Activated T-cell treated with anti-CD3 and anti-CD28 coated beads, Interleukin-2, amount 50 U/mL, for 4 hours (primary cell): ENCODE results near the gene LRRTM4. TPM values are rescaled to one million over a fixed set of nuclear protein-coding genes. Genes with fewer than 3 reads are reported as not detected.

Experiments used
- ATAC-seq, 2 donors: fragments of 200-7000 bp; cut with Tn5 transposase; one replicate each; pipeline ENCODE4 v1.10.0; 2021
- DNase-seq: peaks from one replicate; pipeline ENCODE4 v3.0.0-alpha.2; 2020
- H3K27me3 Mint-ChIP-seq: one replicate; pipeline ENCODE4 v1.8.0; 2021; ENCODE audit warnings: low read depth, mixed read lengths
- H3K36me3 Mint-ChIP-seq: one replicate; pipeline ENCODE4 v1.8.0; 2022; ENCODE audit warnings: mixed read lengths; ENCODE audit not compliant: insufficient read depth
- H3K4me1 Mint-ChIP-seq: one replicate; pipeline ENCODE4 v1.8.0; 2021; ENCODE audit warnings: low read depth, mixed read lengths
- H3K4me3 Mint-ChIP-seq: one replicate; pipeline ENCODE4 v1.8.0; 2021; ENCODE audit warnings: mild to moderate bottlenecking, moderate library complexity, mixed read lengths
- H3K9me3 Mint-ChIP-seq: one replicate; pipeline ENCODE4 v1.8.0; 2021; ENCODE audit warnings: mixed read lengths
- total RNA-seq, 3 donors: library from RNA; stranded (reverse); gene quantifications; one replicate each; pipeline ENCODE4 v1.2.1, GENCODE V29; 2021

The LRRTM4 gene
- total RNA-seq, 3 donors from 2014 or later = not detected

DNA sequence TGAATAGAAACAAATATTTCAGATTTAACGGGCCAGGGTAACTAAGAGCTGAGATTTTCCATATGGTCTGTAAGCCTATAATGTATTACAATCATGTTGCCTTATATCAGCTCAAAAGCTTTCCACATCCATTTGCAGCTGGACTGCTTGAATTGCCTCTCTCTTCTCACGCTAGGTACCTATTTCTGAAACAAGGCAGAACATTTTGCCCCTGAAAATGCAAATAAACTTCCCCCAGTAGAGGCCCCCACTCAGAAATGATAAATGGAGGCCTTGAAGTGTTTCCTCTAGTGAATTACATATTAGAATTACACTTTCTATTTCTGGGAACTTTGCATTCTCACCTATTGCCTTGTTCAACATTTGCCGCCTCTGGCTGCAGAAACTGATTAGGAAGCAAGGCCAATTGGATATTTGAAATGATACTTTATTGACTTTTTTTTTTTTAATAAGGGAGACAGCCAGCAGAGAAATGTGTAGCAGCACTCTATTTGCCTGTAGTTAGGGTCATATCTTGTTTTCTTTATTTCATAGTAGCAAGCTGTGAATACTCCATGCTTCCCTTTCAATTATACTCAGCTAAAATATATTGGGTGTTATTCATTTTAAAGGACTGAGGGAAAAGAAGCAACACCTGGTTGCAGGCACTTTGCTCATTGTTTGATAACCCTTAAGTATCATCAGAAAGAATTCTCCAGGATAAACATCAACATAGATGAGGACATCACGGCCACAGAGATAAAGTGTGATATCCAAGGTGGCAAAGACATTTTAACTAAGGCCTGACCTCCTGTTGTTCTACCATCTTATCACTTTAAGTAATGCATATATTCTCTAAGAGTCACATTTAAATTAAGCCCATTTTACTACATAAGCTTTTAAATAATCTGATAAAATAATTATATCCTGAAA lies 505.5 kb downstream of the LRRTM4 start:
- H3K9me3 Mint-ChIP-seq = peaks cover 14% of the 10 kb centered on the region

DNA sequence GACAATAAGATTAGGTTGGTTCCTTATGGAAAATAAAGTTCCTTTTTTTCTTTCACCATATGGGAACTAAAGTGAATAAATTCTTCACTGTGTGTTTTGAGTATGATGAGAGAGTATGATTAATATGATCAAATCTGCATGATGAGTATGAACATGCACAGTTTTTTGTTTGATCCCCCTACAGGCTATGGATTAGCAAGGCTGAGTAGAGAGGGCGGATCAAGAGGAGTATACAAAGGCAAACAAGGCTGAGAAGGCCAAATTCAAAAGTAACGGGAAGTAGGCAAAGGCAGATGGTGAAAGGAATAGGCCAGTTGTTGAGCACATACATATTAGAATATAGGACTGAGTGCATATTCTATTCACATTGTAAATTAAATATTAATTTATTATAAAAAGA lies 508.2 kb downstream of the LRRTM4 start:
- Mint-ChIP-seq H3K9me3 (peaks cover 14% of the 10 kb centered on the region), H3K4me3 (no peak overlapping the region), H3K27me3 (no peaks in the 10 kb centered on the region), H3K4me1 (no peaks in the 10 kb centered on the region), H3K36me3 (no peaks in the 10 kb centered on the region)
- ATAC-seq (no peak), DNase-seq (no peak)

More for the DNA sequence above, 505.5 kb downstream of the LRRTM4 start:
- Mint-ChIP-seq H3K4me3 (no peak overlapping the region), H3K4me1 (no peaks in the 10 kb centered on the region), H3K27me3 (no peaks in the 10 kb centered on the region), H3K36me3 (no peaks in the 10 kb centered on the region)
- ATAC-seq = no peak
- no peak for DNase-seq

DNA sequence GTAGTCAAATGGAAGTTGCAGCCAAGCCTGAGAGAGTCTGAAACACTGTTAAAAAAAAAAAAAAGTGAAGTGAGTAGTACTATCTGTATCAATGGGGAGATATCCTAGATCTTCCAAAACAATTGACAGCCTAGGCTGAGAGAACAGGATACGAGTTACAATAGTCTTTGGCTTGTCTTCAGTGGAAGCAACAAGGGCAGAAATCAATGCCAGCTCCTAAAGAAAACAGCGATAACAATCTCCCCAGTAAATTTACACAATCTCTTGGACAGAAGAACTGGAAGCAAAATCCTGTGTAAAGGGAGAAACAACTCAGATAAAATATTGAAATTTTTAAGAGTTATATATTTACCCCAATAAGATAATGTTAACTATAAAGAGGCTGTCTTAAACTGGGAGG lies 508.7 kb downstream of the LRRTM4 start:
- Mint-ChIP-seq H3K9me3 (peaks cover 14% of the 10 kb centered on the region), H3K27me3 (no peaks in the 10 kb centered on the region), H3K36me3 (no peaks in the 10 kb centered on the region), H3K4me3 (no peak overlapping the region), H3K4me1 (no peaks in the 10 kb centered on the region)
- no peak for DNase-seq
- no peak for ATAC-seq

DNA sequence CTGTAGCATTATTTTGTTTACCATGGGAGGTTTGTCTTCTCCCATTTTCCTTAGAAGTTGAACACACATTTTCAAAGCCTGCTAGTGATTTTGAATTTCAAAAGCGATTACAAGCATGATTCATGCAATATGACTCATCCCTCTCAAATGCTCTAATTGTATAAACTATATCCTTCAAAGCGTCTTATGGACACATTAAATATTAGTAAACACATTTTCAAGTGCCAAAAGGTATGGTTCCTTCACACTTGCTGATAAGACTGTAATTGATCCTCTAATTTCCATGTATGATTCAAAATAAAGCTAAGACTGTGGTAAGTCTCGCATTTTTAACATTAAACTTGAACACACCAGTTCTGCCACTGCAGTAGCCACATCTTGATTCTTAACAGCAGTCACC lies 512.9 kb downstream of the LRRTM4 start:
- no peak for DNase-seq
- no peaks in the 10 kb centered on the region for H3K4me1 Mint-ChIP-seq
- no peaks in the 10 kb centered on the region for H3K36me3 Mint-ChIP-seq
- no peak for ATAC-seq
- H3K27me3 Mint-ChIP-seq = no peaks in the 10 kb centered on the region
- H3K9me3 Mint-ChIP-seq = peaks cover 14% of the 10 kb centered on the region
- no peak overlapping the region for H3K4me3 Mint-ChIP-seq

DNA sequence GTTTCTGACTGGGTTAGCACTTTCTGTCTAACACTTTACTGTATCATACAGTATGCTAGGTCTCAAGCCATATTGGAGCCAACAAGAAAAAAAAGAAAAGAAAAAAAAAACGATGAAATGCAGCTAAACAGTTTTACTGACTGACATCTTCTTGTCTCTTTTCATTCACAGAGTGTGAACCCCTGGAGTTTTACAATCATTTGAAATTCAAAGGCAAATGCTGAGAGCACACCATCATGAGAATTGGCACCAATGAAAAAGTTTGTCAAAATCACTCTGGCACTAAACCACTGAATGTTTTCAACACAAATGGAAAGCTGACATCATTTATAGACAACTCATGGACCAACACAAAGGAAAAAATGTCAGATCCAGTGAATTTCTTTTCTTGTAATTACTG lies 513.3 kb downstream of the LRRTM4 start:
- peaks cover 12% of the 10 kb centered on the region for H3K9me3 Mint-ChIP-seq
- no peak for DNase-seq
- no peak for ATAC-seq
- H3K4me3 Mint-ChIP-seq = no peak overlapping the region
- H3K36me3 Mint-ChIP-seq = no peaks in the 10 kb centered on the region
- no peaks in the 10 kb centered on the region for H3K4me1 Mint-ChIP-seq
- H3K27me3 Mint-ChIP-seq = no peaks in the 10 kb centered on the region

DNA sequence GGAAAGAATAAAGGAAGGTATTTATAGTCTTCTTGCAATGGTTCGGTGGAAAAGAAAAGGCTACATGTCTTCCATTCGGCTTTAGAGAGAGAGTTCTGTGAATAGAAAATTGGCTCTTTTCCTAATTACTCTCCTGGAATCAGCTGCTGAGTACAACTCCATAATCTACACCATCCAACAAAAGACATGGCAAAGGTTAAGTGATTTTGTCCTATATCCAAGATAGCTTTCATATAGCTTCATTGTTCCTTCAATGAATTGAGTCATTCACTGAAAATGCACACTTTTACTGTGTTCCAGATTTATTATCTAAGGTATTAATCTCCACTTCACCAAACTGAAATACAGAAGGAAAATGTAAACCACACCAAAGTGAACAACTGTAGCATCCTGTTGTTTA lies 514.5 kb downstream of the LRRTM4 start:
- Mint-ChIP-seq H3K4me1 (no peaks in the 10 kb centered on the region), H3K27me3 (no peaks in the 10 kb centered on the region), H3K36me3 (no peaks in the 10 kb centered on the region)

DNA sequence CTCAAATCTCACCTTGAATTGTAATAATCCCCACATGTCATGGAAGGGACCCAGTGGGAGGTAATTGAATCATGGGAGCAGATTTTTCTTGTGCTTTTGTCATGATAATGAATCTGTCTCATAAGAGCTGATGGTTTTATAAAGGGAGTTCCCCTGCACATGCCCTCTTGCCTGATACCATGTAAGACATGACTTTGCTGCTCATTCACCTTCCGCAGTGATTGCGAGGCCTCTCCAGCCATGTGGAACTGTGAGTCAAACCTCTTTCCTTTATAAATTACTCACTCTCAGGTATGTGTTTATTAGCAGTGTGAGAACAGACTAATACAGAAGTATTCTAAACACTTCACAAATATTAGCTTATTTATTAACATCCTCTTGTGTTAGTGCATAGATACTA lies 516.7 kb downstream of the LRRTM4 start:
- no peak overlapping the region for H3K4me3 Mint-ChIP-seq
- no peaks in the 10 kb centered on the region for H3K27me3 Mint-ChIP-seq
- no peaks in the 10 kb centered on the region for H3K4me1 Mint-ChIP-seq
- ATAC-seq = no peak
- peaks cover 15% of the 10 kb centered on the region for H3K9me3 Mint-ChIP-seq
- H3K36me3 Mint-ChIP-seq = no peaks in the 10 kb centered on the region
- DNase-seq = no peak

More for the DNA sequence above, 514.5 kb downstream of the LRRTM4 start:
- Mint-ChIP-seq H3K9me3 (peaks cover 15% of the 10 kb centered on the region), H3K4me3 (no peak overlapping the region)
- DNase-seq (no peak), ATAC-seq (no peak)

DNA sequence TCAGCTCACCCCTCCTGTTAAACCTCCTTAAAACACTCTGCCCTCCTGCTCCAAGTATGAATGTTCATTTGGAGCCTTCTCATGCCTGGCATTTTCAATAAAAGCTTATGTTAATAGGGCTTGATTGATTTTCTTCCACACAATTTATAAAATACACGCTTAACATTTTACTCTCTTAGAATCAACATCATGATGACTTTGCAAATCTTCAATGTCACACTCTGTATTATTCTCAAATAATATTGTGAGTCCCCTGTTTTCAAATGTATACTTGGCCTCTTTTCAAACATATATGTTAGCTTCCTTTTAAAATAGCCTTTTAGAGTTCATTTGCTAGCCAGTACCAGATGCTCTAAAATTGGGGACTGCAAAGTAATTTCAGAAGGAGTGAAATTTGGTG lies 520.3 kb downstream of the LRRTM4 start:
- ATAC-seq (no peak), DNase-seq (no peak)
- H3K4me3 Mint-ChIP-seq = no peak overlapping the region
- no peaks in the 10 kb centered on the region for H3K36me3 Mint-ChIP-seq
- no peaks in the 10 kb centered on the region for H3K27me3 Mint-ChIP-seq
- H3K9me3 Mint-ChIP-seq = peaks cover 22% of the 10 kb centered on the region
- no peaks in the 10 kb centered on the region for H3K4me1 Mint-ChIP-seq

DNA sequence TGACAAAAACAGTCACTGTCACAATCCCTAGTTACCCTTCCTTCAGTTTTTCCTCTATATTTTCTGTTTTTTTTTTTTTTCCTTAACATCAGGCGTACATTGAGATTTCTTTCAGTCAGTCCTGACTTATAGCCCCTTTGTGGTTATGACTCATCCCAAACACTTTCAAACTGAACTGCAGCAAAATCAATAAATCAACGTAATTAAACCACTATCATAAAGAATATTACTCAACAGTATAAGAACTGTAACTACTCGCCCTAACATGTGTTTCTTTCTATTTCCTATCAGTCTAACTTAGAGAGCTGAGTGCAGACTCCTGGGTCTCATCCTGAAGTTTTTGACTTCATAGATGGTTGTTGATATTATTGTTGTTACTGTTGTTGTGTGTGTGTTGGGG lies 523.5 kb downstream of the LRRTM4 start:
- DNase-seq = no peak
- Mint-ChIP-seq H3K4me3 (no peak overlapping the region), H3K27me3 (no peaks in the 10 kb centered on the region), H3K4me1 (no peaks in the 10 kb centered on the region), H3K36me3 (no peaks in the 10 kb centered on the region), H3K9me3 (peaks cover 17% of the 10 kb centered on the region)
- ATAC-seq = no peak

DNA sequence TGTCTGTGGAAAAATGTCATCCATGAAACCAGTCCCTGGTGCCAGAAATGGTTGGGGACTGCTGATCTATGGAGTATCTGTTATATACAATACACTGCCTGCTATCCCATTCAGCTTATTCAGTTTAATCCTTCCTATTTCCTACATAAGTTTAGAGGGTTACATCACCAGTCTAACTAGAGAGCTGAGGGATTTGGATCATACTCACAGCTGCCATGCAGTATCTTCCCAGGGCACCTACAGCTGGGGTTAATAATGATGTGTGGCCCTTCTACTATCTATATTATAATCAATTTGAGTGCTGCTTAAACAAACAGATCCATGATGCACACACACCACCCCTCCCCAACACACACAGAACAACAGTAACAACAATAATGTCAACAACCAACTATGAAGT lies 524.0 kb downstream of the LRRTM4 start:
- Mint-ChIP-seq H3K36me3 (no peaks in the 10 kb centered on the region), H3K4me3 (no peak overlapping the region), H3K9me3 (peaks cover 15% of the 10 kb centered on the region), H3K27me3 (no peaks in the 10 kb centered on the region), H3K4me1 (no peaks in the 10 kb centered on the region)
- no peak for DNase-seq
- ATAC-seq = no peak

DNA sequence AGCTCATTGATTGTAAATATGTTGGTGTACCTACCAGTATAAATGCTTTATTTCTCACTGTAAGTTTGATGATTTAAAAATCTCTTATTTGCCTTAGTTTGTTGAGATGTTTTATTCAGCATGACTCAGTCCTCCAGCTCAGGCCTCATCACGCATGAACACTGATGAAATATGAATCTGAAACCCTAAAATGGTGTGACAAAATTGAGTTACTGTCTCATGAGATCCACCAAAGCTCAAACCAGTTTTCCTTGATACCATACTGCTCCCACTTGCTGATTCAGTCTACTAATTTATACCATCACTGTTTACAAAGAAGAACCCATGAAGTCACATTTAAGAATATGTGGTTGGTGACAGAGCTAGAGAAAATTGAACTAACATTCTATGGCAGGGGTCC lies 524.9 kb downstream of the LRRTM4 start:
- Mint-ChIP-seq H3K4me1 (no peaks in the 10 kb centered on the region), H3K27me3 (no peaks in the 10 kb centered on the region), H3K4me3 (no peak overlapping the region), H3K9me3 (peaks cover 13% of the 10 kb centered on the region), H3K36me3 (no peaks in the 10 kb centered on the region)
- ATAC-seq = no peak
- no peak for DNase-seq

DNA sequence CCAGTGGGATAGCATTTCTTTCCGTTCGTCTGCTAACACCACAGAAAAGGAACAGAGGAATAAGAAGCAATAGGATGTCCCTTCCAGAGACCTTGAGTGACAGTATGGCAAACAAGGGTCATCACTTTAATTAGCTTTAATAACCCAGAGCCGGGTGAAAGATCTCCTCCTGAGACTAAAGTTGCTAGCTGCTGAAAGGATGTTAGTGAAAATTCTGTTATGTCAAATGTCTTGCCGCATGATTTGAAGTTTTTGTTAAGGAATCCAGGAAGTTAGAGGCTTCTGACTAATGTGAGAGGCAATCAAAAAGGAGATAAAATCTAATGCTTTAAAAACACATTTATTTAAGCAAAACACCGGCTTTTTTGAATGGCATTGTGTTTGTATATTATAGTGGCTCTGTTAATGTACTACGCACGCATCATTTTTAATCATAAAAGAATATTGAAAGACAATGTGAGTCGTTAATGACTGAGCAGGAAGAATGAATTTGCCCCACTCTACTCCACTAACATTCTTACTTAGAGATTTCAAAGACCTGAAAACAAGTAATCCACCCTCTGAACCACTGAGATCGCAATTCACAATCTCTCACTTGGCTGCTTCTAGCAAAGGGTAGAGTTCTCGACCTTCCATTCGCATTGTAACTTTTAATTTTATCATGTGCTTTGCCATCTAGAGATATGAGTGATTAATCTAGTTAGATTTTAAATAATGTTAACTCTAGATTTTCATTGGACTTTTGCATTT lies 536.6 kb downstream of the LRRTM4 start:
- peaks cover 9% of the 10 kb centered on the region for H3K9me3 Mint-ChIP-seq
- H3K36me3 Mint-ChIP-seq = no peaks in the 10 kb centered on the region
- DNase-seq (no peak), ATAC-seq (no peak)
- no peaks in the 10 kb centered on the region for H3K4me1 Mint-ChIP-seq
- H3K27me3 Mint-ChIP-seq = no peaks in the 10 kb centered on the region
- H3K4me3 Mint-ChIP-seq = no peak overlapping the region

DNA sequence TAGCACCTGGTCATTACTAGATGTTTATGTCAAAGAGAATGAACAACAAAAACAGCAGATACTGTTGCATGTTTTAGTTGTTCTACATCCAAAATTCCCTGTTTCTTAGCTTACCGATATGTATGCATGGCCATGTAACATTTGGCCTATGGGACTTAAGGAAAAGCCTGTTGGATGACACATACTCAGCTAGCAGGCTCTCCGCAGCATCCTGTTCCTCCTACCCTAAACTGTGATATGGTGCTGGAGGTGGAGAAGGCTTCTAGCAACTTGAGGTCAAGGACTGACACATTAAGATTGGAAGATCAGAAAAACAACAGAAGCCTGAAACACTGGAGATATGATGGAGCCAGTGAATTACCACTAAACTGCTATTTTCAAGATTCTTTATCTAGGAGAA lies 537.8 kb downstream of the LRRTM4 start:
- no peak for ATAC-seq
- no peak overlapping the region for H3K4me3 Mint-ChIP-seq
- H3K4me1 Mint-ChIP-seq = no peaks in the 10 kb centered on the region
- no peak for DNase-seq
- H3K9me3 Mint-ChIP-seq = peaks cover 3% of the 10 kb centered on the region
- H3K27me3 Mint-ChIP-seq = no peaks in the 10 kb centered on the region
- no peaks in the 10 kb centered on the region for H3K36me3 Mint-ChIP-seq

DNA sequence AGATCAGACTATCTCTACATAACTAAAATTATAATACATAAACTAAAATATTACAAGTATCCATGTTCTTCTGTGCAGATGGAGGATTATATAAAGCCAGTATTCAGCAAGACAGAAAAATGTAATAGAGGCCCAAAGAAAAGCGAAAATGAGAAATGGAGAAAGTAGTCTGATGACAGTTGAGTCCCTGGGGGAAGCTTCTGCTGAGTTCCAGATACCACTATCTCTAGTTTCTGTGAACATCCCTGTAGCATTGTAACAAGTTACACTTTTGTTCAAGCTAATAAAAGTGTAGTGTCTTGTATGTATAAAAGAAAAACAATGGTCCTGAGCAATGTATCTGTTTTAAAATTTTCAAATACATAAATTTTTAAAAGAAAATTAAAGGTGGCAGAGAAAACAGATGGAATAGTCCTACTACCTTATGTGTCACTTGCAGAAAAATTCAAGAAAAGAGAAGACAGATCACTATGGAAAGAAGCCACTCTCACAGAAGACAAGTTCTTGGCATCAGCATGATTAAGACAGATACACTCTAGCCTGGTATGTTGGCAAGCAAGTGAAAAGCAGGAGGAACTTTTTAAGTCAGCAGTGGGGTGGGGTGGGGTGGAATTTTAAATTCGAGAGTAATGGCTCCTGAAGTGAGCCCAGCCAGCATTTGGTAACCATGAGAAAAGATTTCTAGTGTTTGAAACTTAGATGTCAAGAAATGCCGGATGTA lies 541.9 kb downstream of the LRRTM4 start:
- no peak for ATAC-seq
- Mint-ChIP-seq H3K4me1 (no peaks in the 10 kb centered on the region), H3K27me3 (no peaks in the 10 kb centered on the region), H3K36me3 (no peaks in the 10 kb centered on the region), H3K9me3 (peaks cover 3% of the 10 kb centered on the region), H3K4me3 (no peak overlapping the region)
- DNase-seq = no peak
